ENCODE results near the gene NAV2.

DNA sequence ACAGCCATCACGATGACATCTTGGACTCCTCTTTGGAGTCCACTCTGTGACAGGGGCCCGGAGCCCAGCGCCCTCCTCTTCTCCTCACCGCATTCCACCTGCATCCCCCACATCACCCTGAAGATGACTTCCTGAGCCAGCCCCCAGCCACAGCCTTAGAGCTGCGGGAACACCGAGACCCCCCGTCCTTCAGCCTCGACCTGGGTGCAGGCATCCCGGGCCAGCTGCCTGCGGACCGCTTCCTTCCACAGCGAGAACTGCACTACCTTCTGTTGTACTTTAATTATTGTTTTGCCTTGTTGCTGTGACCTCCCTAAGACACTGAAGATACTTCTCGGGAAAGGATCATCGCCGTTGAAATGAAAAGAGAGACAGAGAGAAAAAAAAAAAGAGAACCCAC, 405.6 kb downstream of the NAV2 start:
- TF ChIP-seq POLR2AphosphoS5 (IDR thresholded peaks at IDR 0.05) (no peak), POLR2A (IDR thresholded peaks at IDR 0.05) (no peak)
- TF ChIP-seq, protein P1, sequence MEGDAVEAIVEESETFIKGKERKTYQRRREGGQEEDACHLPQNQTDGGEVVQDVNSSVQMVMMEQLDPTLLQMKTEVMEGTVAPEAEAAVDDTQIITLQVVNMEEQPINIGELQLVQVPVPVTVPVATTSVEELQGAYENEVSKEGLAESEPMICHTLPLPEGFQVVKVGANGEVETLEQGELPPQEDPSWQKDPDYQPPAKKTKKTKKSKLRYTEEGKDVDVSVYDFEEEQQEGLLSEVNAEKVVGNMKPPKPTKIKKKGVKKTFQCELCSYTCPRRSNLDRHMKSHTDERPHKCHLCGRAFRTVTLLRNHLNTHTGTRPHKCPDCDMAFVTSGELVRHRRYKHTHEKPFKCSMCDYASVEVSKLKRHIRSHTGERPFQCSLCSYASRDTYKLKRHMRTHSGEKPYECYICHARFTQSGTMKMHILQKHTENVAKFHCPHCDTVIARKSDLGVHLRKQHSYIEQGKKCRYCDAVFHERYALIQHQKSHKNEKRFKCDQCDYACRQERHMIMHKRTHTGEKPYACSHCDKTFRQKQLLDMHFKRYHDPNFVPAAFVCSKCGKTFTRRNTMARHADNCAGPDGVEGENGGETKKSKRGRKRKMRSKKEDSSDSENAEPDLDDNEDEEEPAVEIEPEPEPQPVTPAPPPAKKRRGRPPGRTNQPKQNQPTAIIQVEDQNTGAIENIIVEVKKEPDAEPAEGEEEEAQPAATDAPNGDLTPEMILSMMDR (IDR thresholded peaks at IDR 0.05 in 8 of 11, conservative IDR thresholded peaks at IDR 0.05 in 3 of 11) = no peak
